IMR-90 (cell line): ENCODE measurements around the gene MCF2L2.

Experiments
- FOS ChIP-seq: fragments of 150-350 bp; IDR thresholded peaks from 2 replicates; pipeline ENCODE4 v1.6.1; 2016; ENCODE audit warnings: low read depth, low read length
- POLR2A ChIP-seq: IDR thresholded peaks from 2 replicates; pipeline ENCODE4 v1.6.1; 2012; ENCODE audit warnings: mild to moderate bottlenecking, low read depth, low read length
- RAD21 ChIP-seq: IDR thresholded peaks from 2 replicates; pipeline ENCODE4 v1.6.1; 2012; ENCODE audit warnings: low read length, improper control_type of control experiment
- RFX5 ChIP-seq: IDR thresholded peaks from 2 replicates; pipeline ENCODE4 v1.8.0; 2012; ENCODE audit warnings: low read depth, mild to moderate bottlenecking, low read length, moderate library complexity
- TF ChIP-seq, protein P1 (sequence below): conservative IDR thresholded peaks from 2 replicates; pipeline ENCODE4 v1.5.1; 2012; ENCODE audit warnings: mild to moderate bottlenecking, low read depth, low read length, improper control_type of control experiment
- TF ChIP-seq, protein P2 (sequence below): fragments of 150-350 bp; IDR thresholded peaks from 2 replicates; pipeline ENCODE4 v1.6.1; 2017; ENCODE audit warnings: mild to moderate bottlenecking, antibody characterized with exemption, low read length, low read depth

DNA sequence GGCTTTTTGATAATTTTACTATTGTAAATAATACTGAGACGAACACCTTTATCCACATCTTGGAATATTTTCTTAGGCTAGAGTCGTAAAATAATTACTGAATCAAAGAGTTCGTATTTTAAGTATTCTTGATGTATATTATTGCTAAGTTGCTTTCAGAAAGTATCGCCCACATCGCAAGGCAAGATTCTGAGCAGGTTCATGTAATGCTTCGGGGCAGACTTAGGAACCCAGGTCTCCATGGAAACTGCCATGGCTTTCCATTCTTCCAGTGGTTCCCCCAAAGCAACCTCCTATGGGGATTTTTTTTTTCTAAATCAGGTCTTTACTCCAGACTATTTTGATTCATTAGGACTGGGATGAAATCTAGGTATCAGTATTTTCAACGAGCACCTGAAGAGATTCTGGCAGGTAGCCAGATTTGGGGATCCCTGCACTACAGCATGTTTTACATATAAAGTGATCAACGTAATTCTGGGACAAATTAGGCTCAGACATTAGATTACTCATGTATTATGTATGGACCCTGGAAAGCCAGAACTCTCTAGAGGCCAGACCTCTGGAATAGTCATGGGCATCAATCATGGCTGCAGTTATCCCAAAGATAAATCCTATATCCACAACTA is 88.8 kb downstream of the MCF2L2 start:
- TF ChIP-seq, protein P1, sequence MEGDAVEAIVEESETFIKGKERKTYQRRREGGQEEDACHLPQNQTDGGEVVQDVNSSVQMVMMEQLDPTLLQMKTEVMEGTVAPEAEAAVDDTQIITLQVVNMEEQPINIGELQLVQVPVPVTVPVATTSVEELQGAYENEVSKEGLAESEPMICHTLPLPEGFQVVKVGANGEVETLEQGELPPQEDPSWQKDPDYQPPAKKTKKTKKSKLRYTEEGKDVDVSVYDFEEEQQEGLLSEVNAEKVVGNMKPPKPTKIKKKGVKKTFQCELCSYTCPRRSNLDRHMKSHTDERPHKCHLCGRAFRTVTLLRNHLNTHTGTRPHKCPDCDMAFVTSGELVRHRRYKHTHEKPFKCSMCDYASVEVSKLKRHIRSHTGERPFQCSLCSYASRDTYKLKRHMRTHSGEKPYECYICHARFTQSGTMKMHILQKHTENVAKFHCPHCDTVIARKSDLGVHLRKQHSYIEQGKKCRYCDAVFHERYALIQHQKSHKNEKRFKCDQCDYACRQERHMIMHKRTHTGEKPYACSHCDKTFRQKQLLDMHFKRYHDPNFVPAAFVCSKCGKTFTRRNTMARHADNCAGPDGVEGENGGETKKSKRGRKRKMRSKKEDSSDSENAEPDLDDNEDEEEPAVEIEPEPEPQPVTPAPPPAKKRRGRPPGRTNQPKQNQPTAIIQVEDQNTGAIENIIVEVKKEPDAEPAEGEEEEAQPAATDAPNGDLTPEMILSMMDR: no peak
- TF ChIP-seq, protein P2, sequence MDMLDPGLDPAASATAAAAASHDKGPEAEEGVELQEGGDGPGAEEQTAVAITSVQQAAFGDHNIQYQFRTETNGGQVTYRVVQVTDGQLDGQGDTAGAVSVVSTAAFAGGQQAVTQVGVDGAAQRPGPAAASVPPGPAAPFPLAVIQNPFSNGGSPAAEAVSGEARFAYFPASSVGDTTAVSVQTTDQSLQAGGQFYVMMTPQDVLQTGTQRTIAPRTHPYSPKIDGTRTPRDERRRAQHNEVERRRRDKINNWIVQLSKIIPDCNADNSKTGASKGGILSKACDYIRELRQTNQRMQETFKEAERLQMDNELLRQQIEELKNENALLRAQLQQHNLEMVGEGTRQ: no peak
- no peak for TF ChIP-seq POLR2A
- no peak for TF ChIP-seq FOS
- TF ChIP-seq RFX5: no peak
- no peak for TF ChIP-seq RAD21
